HG03280 (cell line): ENCODE results near the gene OSBPL6.
A peak's percentile ranks its signal among the peaks of the same experiment; 100 is the strongest.
"Not testable (repeated sequence)": the region's sequence is repeated elsewhere in the genome, so short reads cannot be mapped to it uniquely, and the experiment has no call there.

ENCODE experiments used
- ATAC-seq: cut with Tn5 transposase; IDR thresholded peaks from one replicate; pipeline ENCODE4 v1.9.1; 2021; ENCODE audit warnings: mild to moderate bottlenecking, moderate library complexity; ENCODE audit not compliant: unreplicated experiment

OSBPL6 gene

GRCh38 chr2:178296394-178297090, 102.2 kb downstream of the OSBPL6 start:
- no peak for ATAC-seq

GRCh38 chr2:178297091-178297411, 102.7 kb downstream of the OSBPL6 start:
- no peak for ATAC-seq

GRCh38 chr2:178298785-178299212, 104.5 kb downstream of the OSBPL6 start:
- ATAC-seq = no peak

- no peak for ATAC-seq
Observed at GRCh38 chr2:178301649-178302238, 107.4 kb downstream of the OSBPL6 start.

- no peak for ATAC-seq
Observed at GRCh38 chr2:178304333-178304732, 110.0 kb downstream of the OSBPL6 start.

- ATAC-seq = peak; percentile 98
Observed at GRCh38 chr2:178306352-178307073, 112.2 kb downstream of the OSBPL6 start.

- ATAC-seq = no peak
Observed at GRCh38 chr2:178307650-178308049, 113.3 kb downstream of the OSBPL6 start.

GRCh38 chr2:178309541-178309940, 115.2 kb downstream of the OSBPL6 start:
- no peak for ATAC-seq

- no peak for ATAC-seq
Observed at GRCh38 chr2:178315078-178315477, 120.8 kb downstream of the OSBPL6 start.

- ATAC-seq = no peak
Observed at GRCh38 chr2:178315488-178315948, 121.2 kb downstream of the OSBPL6 start.

GRCh38 chr2:178317811-178318210, 123.5 kb downstream of the OSBPL6 start:
- no peak for ATAC-seq

GRCh38 chr2:178320011-178320585, 125.8 kb downstream of the OSBPL6 start:
- no peak for ATAC-seq

- ATAC-seq = no peak
Observed at GRCh38 chr2:178322068-178322467, 127.8 kb downstream of the OSBPL6 start.

- not testable (repeated sequence) for ATAC-seq
Observed at GRCh38 chr2:178323331-178323730, 129.0 kb downstream of the OSBPL6 start.

GRCh38 chr2:178324077-178324476, 129.8 kb downstream of the OSBPL6 start:
- no peak for ATAC-seq

GRCh38 chr2:178325268-178325667, 131.0 kb downstream of the OSBPL6 start:
- no peak for ATAC-seq

GRCh38 chr2:178327516-178327915, 133.2 kb downstream of the OSBPL6 start:
- ATAC-seq = no peak

GRCh38 chr2:178328037-178328436, 133.7 kb downstream of the OSBPL6 start:
- ATAC-seq = no peak

- no peak for ATAC-seq
Observed at GRCh38 chr2:178330175-178331017, 136.1 kb downstream of the OSBPL6 start.

- no peak for ATAC-seq
Observed at GRCh38 chr2:178331474-178332432, 137.4 kb downstream of the OSBPL6 start.
